Neural progenitor cell (in vitro differentiated cells): ENCODE measurements around the gene NCF4. TPM values are rescaled to one million over a fixed set of nuclear protein-coding genes. Genes with fewer than 3 reads are reported as not detected.

Experiments used
- DNase-seq: peaks from one replicate; pipeline ENCODE4 v3.0.0-alpha.2; 2016; ENCODE audit warnings: low spot score
- H2AFZ ChIP-seq: fragments of 200-600 bp; sonication (generic); replicated peaks from 2 replicates; pipeline ENCODE4 v1.6.1; 2016; ENCODE audit warnings: antibody characterized with exemption
- H3F3A ChIP-seq: fragments of 200-600 bp; sonication (generic); 2 replicates; pipeline ENCODE4 v1.6.1; 2016; ENCODE audit warnings: antibody characterized with exemption, low read depth
- H3K27ac ChIP-seq: fragments of 200-600 bp; sonication (generic); 2 replicates; pipeline ENCODE4 v1.5.1; 2016; ENCODE audit warnings: mild to moderate bottlenecking
- H3K27me3 ChIP-seq: fragments of 200-600 bp; sonication (generic); 2 replicates; pipeline ENCODE4 v1.6.1; 2016; ENCODE audit warnings: mild to moderate bottlenecking, moderate library complexity
- H3K36me3 ChIP-seq: fragments of 200-600 bp; sonication (generic); 2 replicates; pipeline ENCODE4 v1.5.1; 2016
- H3K4me1 ChIP-seq: fragments of 200-600 bp; sonication (generic); 2 replicates; pipeline ENCODE4 v1.6.1; 2016; ENCODE audit warnings: mixed run types
- H3K4me2 ChIP-seq: fragments of 200-600 bp; sonication (generic); 2 replicates; pipeline ENCODE4 v1.6.1; 2016
- H3K4me3 ChIP-seq: fragments of 200-600 bp; sonication (generic); 2 replicates; pipeline ENCODE4 v1.5.1; 2016
- H3K79me2 ChIP-seq: fragments of 200-600 bp; sonication (generic); 2 replicates; pipeline ENCODE4 v1.6.1; 2016; ENCODE audit warnings: low read depth
- H3K9ac ChIP-seq: fragments of 200-600 bp; sonication (generic); 2 replicates; pipeline ENCODE4 v1.6.1; 2016
- H3K9me3 ChIP-seq: fragments of 200-600 bp; sonication (generic); 2 replicates; pipeline ENCODE4 v1.5.1; 2016; ENCODE audit warnings: low read depth
- H4K20me1 ChIP-seq: fragments of 200-600 bp; sonication (generic); 2 replicates; pipeline ENCODE4 v1.6.1; 2016; ENCODE audit warnings: low read depth
- H3K27ac Mint-ChIP-seq: 3 replicates; pipeline ENCODE4 v1.8.0; 2021; ENCODE audit warnings: mixed read lengths
- H3K27me3 Mint-ChIP-seq: 2 replicates; pipeline ENCODE4 v1.8.0; 2022; ENCODE audit warnings: low read depth, mild to moderate bottlenecking, inconsistent platforms, moderate library complexity, mixed read lengths; ENCODE audit not compliant: insufficient read depth
- H3K36me3 Mint-ChIP-seq: 3 replicates; pipeline ENCODE4 v1.8.0; 2021; ENCODE audit warnings: mixed read lengths
- H3K4me1 Mint-ChIP-seq: 3 replicates; pipeline ENCODE4 v1.8.0; 2021; ENCODE audit warnings: mixed read lengths
- H3K4me3 Mint-ChIP-seq: 3 replicates; pipeline ENCODE4 v1.8.0; 2021; ENCODE audit warnings: mild to moderate bottlenecking, moderate library complexity, mixed read lengths
- H3K9me3 Mint-ChIP-seq: 3 replicates; pipeline ENCODE4 v1.8.0; 2020; ENCODE audit warnings: mixed read lengths
- EZH2 ChIP-seq: fragments of 200-600 bp; sonication (generic); IDR thresholded peaks from 2 replicates; pipeline ENCODE4 v1.6.1; 2017; ENCODE audit warnings: antibody characterized with exemption, mild to moderate bottlenecking, moderate library complexity
- EZH2phosphoT487 ChIP-seq: fragments of 200-600 bp; sonication (generic); IDR thresholded peaks from 2 replicates; pipeline ENCODE4 v1.6.1; 2017; ENCODE audit warnings: antibody characterized with exemption
- total RNA-seq: library from RNA; depleted of rRNA; stranded (reverse); fragments of >200 nt; gene quantifications from 2 replicates; pipeline ENCODE4 v1.2.3, GENCODE V29; 2015; ENCODE audit warnings: low replicate concordance
- TF ChIP-seq, protein P1 (sequence below): fragments of 200-600 bp; sonication (generic); IDR thresholded peaks from 2 replicates; pipeline ENCODE4 v1.5.1; 2017; ENCODE audit warnings: antibody characterized with exemption, mild to moderate bottlenecking

The NCF4 gene
- total RNA-seq, 1 donor from 2014 or later = not detected

GRCh38 chr22:36885474-36885873, 24.7 kb downstream of the NCF4 start:
- Mint-ChIP-seq H3K27me3 (peaks cover 4% of the 10 kb centered on the region), H3K4me1 (no peaks in the 10 kb centered on the region), H3K4me3 (no peak overlapping the region), H3K36me3 (peaks cover 2% of the 10 kb centered on the region), H3K27ac (no peak overlapping the region), H3K9me3 (peaks cover 20% of the 10 kb centered on the region)
- Histone ChIP-seq H3K36me3 (no peaks in the 10 kb centered on the region), H3K79me2 (no peaks in the 10 kb centered on the region), H3K4me1 (no peaks in the 10 kb centered on the region), H3K9ac (no peak overlapping the region), H4K20me1 (no peaks in the 10 kb centered on the region), H3F3A (no peaks in the 10 kb centered on the region), H3K9me3 (no peaks in the 10 kb centered on the region), H3K27ac (no peak overlapping the region), H3K27me3 (no peaks in the 10 kb centered on the region), H3K4me3 (no peak overlapping the region), H2AFZ (no peak overlapping the region), H3K4me2 (no peak overlapping the region)
- DNase-seq = no peak
- no peak for TF ChIP-seq EZH2phosphoT487
- no peak for TF ChIP-seq EZH2
- TF ChIP-seq, protein P1, sequence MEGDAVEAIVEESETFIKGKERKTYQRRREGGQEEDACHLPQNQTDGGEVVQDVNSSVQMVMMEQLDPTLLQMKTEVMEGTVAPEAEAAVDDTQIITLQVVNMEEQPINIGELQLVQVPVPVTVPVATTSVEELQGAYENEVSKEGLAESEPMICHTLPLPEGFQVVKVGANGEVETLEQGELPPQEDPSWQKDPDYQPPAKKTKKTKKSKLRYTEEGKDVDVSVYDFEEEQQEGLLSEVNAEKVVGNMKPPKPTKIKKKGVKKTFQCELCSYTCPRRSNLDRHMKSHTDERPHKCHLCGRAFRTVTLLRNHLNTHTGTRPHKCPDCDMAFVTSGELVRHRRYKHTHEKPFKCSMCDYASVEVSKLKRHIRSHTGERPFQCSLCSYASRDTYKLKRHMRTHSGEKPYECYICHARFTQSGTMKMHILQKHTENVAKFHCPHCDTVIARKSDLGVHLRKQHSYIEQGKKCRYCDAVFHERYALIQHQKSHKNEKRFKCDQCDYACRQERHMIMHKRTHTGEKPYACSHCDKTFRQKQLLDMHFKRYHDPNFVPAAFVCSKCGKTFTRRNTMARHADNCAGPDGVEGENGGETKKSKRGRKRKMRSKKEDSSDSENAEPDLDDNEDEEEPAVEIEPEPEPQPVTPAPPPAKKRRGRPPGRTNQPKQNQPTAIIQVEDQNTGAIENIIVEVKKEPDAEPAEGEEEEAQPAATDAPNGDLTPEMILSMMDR = no peak

DNA sequence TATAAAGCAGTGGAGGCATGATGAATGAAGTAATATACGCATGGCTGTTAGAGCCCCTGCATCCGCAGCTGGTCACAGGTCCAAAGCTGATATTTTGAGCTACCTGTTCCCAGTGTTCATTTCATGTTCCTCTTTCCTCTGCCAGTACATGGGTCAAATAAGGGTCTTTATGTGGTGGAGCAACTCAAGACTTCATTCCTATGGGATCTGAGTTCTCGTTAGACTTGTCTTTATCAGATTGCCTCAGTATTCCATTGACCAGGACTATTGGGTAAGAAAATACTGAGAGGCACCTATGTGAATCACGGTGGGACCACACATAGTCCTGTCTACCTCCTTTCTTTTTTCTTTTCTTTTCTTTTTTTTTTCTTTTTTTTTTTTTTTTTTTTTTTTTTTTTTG, 25.2 kb downstream of the NCF4 start:
- Histone ChIP-seq H4K20me1 (no peaks in the 10 kb centered on the region), H3K4me2 (no peak overlapping the region), H3K27me3 (no peaks in the 10 kb centered on the region), H3K9ac (no peak overlapping the region), H3K9me3 (no peaks in the 10 kb centered on the region), H2AFZ (no peak overlapping the region), H3K79me2 (no peaks in the 10 kb centered on the region), H3K27ac (no peak overlapping the region), H3K36me3 (no peaks in the 10 kb centered on the region), H3K4me1 (no peaks in the 10 kb centered on the region), H3F3A (no peaks in the 10 kb centered on the region), H3K4me3 (no peak overlapping the region)
- DNase-seq = no peak
- H3K4me1 Mint-ChIP-seq = no peaks in the 10 kb centered on the region
- no peak overlapping the region for H3K4me3 Mint-ChIP-seq
- peaks cover 2% of the 10 kb centered on the region for H3K36me3 Mint-ChIP-seq
- peaks cover 17% of the 10 kb centered on the region for H3K9me3 Mint-ChIP-seq
- TF ChIP-seq, protein P1 = no peak
- no peak for TF ChIP-seq EZH2phosphoT487
- TF ChIP-seq EZH2 = no peak
- H3K27me3 Mint-ChIP-seq = peaks cover 4% of the 10 kb centered on the region
- no peak overlapping the region for H3K27ac Mint-ChIP-seq

DNA sequence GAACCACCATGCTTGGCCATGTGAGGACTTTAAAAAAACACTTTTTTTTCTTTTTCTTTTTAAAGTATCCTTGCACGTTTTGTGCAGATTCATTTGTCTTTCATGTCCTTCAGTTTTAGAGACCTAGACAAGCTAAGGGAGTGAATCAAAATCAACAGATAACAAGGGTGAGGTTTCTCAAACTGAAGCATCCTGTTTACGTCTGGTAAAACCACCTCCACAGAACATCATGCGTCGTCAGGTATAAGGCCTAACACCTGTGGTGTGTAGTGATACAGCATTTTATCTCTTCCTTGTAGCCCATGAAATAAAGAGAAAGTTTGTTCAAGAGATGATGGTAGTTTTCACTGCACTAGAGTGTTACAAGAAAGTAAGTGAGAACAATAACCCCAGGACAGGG, 26.4 kb downstream of the NCF4 start:
- Mint-ChIP-seq H3K27ac (no peak overlapping the region), H3K27me3 (peaks cover 4% of the 10 kb centered on the region), H3K4me3 (no peak overlapping the region), H3K36me3 (peaks cover 2% of the 10 kb centered on the region), H3K4me1 (no peaks in the 10 kb centered on the region), H3K9me3 (peaks cover 10% of the 10 kb centered on the region)
- Histone ChIP-seq H3K9me3 (no peaks in the 10 kb centered on the region), H4K20me1 (no peaks in the 10 kb centered on the region), H3K27me3 (no peaks in the 10 kb centered on the region), H3K4me3 (no peak overlapping the region), H3K4me2 (no peak overlapping the region), H2AFZ (no peak overlapping the region), H3K9ac (no peak overlapping the region), H3F3A (no peaks in the 10 kb centered on the region), H3K36me3 (no peaks in the 10 kb centered on the region), H3K79me2 (no peaks in the 10 kb centered on the region), H3K4me1 (no peaks in the 10 kb centered on the region), H3K27ac (no peak overlapping the region)
- TF ChIP-seq, protein P1 = no peak
- TF ChIP-seq EZH2 (no peak), EZH2phosphoT487 (no peak)
- DNase-seq = no peak
